Adipose tissue (tissue), 3 donors: Measurements from ENCODE around the gene BTBD9. TPM values are rescaled to one million over a fixed set of nuclear protein-coding genes. Genes with fewer than 3 reads are reported as not detected.

Source experiments
- H3K27ac ChIP-seq: one replicate; pipeline ENCODE4 v1.5.1; 2013; ENCODE audit warnings: low read depth, low read length
- WGBS, 3 donors: extraction: QIAGEN DNeasy Blood & Tissue Kit; methylation state at CpG; one replicate each; pipeline ENCODE4 v1.1.7; 2013; 5-methylcytosine and 5-hydroxymethylcytosine counted together
- polyA plus RNA-seq, 3 donors: library from polyadenylated mRNA; stranded (reverse); fragments of 200-250 nt; gene quantifications; one replicate each; pipeline ENCODE4 v1.2.3, GENCODE V29; 2013
- donor health status: healthy with polysubstance abuse.
- donor health status: Bipolar disorder and iron deficiency.
- donor health status: healthy.

BTBD9 gene
- polyA plus RNA-seq, 3 donors, result 2.4 to 2.5 (median 2.4) TPM

DNA sequence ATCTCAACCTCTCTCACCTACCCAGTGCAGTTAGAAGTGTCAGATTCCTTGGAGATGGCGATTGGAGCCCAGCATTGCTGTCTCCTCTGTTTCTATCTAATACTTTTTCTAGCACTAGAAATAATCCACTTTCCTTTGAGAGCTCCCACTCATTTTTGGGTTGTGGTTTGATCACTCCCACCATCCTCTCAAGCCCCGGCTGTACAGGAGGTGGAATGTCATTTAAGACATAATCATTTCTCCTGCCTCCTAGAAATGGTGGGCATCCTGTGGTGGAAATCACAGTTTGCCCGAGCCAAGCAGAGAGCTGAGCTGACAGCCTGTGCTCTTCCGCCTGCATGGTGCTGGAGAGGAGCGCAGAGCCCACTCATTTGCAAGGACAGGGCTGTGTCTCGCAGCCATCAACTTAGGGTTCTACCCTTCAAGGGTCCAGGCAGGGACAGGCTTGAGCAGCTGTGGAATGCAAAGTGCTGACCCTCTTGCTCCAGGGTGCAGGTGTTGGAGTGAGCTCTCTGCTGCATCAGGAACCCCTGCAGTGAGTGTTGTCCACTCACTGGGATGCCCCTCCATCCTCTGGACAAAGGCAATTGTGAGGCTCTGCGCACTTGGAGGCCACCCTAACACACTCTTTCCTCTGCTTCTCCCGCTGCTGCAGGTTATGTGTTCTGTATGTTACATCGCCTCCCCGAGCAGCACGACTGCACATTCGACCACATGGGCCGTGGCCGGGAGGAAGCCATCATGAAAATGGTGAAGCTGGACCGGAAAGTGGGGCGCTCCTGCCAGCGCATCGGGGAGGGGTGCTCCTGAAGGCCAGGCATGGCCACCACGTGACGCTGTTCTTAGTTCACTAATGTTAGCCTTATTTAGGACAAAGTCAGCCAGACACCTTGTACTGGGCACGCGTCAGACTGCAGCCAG lies 487.9 kb downstream of the BTBD9 start:
- 88 to 97% (median 96%) methylated on average over 22 of the region's 22 CpGs for WGBS, 3 donors
- H3K27ac ChIP-seq, result no peak overlapping the region

DNA sequence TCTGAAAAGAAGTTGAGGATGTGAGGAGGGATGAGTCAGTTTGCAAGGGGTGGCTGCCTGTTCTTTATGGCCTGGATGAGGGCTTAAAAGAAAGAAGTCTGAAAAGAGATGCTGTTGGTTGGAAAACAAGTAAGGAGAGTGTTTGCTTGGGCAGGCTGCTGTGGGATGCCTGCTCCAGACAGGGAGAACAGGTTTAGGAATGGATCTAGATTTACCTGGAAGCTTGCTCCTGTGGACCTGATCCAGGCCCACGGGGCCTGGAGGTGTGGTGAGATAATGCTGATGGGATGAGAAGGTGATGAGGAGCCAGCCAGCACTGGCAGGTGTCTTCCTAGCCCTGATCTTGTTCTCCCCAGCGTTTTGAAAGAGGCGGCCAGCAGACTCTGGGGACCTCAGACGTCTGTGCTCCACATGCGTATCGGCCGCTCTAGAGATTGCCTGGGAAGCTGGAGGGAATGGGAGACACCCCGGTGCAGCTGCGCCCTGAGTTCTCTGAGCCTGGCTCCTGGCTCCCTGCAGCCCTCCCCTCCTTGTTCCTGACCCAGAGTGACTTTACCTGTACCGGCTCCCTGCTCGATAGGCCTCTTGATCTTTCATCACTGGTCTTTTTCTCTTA lies 488.9 kb downstream of the BTBD9 start:
- H3K27ac ChIP-seq, result no peak overlapping the region
- 92 to 94% (median 94%) methylated on average over 11 of the region's 11 CpGs for WGBS, 3 donors

DNA sequence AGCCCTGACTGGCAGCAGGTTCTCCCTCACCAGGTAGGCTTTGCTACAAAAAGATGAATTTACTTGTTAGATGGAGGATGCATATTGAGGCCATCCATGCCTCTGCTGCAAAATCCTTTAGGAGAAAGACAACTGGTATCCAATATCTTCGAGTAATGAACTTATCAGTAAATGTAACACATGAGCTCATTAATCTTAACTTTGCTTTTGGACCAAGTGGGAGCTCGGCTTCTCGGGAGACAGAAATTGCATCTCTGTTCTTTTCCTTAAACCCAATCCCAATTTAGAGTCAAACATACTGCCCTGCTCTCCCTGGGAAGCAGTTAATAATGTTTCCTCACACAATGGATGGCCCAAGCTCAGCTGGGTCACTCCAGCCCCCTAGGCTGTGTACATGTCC lies 489.7 kb downstream of the BTBD9 start:
- 63 to 82% (median 68%) methylated on average over 3 of the region's 3 CpGs for WGBS, 3 donors
- no peak overlapping the region for H3K27ac ChIP-seq

DNA sequence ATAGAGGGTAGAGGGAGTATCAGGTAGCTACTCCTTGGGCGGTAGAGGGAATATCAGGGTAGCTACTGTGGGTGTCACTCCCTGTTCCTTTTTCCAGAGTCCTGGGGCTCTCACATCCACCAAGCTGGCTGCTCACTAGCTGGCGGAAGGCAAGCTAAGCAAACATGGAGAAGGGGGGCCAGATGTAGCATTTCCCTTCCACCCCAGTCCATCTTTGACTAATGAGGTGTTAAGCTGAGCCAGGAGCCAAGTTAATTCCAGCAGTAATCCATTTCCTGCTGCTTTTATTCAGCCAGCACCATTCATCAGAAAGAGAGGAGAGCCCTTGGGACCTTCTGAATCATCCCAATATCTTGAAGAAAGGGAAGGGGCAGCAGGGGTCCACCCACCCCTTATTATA lies 490.2 kb downstream of the BTBD9 start:
- H3K27ac ChIP-seq, result no peak overlapping the region
- 52 to 85% (median 80%) methylated on average over 2 of the region's 2 CpGs for WGBS, 3 donors

DNA sequence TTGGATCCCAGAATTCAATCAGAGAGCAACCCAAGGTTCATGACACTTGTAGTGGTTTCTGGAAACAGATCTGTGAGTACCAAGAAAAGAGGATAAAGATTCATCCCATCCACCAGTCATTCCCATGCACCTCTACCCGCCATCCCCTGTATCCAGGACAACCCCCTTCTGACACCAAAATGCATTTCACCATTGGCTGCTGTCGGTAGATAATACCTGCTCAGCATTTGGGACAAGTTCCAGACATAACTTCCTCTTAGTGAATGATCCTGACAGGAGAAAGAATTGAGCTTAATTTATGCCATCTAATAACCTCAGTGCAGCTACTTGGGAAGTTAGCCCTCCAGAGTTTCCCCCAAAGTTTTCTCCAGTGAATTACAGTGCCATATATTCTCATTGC lies 491.1 kb downstream of the BTBD9 start:
- 73 to 79% (median 74%) methylated on average over 2 of the region's 2 CpGs for WGBS, 3 donors

DNA sequence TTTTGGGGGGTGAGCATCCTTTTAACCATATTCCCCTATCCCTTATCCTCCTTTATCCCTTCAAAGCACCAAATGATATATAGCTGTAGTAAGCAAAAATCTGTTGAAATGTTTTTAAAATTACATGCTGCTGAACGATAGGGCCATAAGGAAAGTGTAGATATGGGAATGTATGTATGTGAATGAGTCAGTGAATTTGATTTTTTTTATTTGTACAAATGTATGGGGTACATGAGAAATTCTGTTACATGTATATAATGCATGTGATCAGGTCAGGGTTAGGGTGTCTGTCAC lies 493.0 kb downstream of the BTBD9 start:
- WGBS, 3 donors, result 86 to 96% (median 90%) methylated on average over 1 of the region's 1 CpG

More for the DNA sequence above, 491.1 kb downstream of the BTBD9 start:
- no peak overlapping the region for H3K27ac ChIP-seq

DNA sequence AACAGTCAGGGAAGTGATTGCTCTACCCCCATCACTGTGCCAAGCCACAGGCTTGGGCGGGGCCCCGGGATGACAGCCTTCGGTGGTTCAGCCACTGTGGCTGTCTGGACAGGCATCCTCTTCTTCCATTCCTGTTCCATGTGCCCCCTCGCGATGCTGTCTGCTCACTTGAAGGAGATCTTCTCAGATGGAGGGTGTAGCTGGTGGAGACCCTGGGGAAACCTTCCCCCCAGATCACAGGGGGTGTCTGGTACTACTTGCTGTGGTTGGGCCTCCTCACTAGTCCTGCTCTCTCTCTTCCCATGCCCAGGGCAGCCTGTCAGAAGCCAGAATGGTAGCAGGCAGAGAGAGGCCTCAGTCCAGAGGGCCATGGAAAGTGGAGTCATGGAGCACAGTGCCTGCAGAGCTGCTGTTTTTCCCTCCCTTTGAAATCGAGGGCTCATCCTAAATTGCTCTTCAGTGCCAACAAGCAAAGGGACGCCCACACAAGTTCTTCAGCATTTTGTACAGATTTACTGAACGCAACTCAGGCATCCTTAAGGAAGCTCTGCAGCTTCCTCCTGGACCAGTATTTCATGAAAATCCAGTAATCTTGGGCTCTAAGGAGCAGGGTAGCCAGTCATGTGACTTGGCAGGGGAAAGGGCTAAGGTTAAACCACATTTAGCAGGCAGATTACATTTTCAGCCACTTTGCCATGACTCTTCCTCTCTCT lies 493.6 kb downstream of the BTBD9 start:
- H3K27ac ChIP-seq, result no peak overlapping the region
- WGBS, 3 donors, result 81 to 83% (median 83%) methylated on average over 8 of the region's 8 CpGs

More for the DNA sequence above, 493.0 kb downstream of the BTBD9 start:
- H3K27ac ChIP-seq, result no peak overlapping the region

DNA sequence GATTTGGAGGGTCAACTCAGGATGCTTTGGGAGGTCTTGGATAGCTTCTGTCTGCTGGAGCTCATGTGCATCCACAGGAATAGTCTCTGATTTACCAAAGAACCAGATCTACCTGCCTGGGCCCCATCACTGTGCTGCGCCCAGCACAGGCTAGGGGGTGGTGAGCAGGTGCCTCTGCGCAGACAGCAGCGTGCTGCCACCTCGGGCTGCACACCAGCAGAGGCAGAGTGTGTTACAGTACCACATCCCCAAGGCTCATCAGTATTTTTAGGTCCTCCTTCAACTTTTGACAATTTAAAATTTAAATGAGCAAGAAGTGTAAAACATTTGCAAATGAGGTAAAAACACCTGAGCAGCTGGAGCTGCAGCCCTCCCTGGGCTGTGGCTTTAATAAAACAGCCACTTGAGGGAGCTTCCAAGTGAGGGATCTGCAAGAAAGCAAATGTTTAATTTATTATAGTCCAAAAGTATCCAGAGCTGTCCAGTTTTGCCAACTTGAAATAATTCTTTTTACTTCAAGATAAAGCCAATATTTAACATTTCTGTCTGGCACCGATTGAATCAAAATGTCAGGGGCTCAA lies 495.3 kb downstream of the BTBD9 start:
- WGBS, 3 donors, result 90 to 94% (median 92%) methylated on average over 5 of the region's 5 CpGs
- no peak overlapping the region for H3K27ac ChIP-seq

DNA sequence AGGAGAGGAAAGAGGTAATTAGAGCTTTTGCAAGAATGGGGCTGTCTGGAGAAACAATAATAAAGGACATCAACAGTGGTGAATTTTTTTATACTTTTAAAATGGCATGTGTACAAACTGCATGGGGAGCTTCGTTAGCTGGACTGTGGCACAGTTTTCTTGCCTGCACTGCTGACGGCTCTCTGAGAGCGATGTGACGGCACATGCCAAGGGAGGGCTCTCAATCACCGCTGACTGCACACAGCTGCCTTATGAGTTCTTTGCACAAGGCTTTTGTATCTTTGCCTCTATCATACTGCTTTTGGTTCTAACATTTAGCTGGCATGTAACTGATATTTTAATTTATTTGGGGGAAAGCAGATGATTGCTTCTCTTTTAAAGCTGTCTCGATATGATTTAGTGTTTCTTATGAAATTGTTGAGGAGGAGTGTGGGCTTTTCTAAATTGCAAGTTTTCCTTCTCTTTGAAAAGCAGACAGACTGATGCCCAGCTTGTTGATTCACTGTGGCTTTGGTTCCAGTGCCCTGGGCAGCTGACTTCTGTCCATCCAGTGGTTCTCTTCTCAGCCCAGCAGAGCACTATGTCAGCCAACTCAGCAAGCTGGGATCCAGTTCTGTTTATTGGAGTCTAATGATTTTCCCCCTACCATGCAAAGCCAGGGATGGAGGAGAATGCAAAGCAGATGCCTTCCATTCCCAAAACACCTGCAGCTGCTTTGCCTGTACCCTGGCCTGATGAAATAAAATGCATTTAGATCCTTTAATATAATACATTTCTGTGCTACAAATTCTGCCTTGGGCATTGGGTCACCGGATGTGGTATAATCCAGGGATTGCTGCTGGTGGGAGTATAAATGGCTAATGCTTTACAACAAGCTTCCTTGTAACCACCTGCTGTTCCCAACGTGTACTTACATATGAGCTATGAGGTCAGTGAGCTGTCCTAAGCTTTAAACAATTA lies 496.3 kb downstream of the BTBD9 start:
- H3K27ac ChIP-seq, result no peak overlapping the region
- WGBS, 3 donors, result 82 to 85% (median 84%) methylated on average over 8 of the region's 8 CpGs

DNA sequence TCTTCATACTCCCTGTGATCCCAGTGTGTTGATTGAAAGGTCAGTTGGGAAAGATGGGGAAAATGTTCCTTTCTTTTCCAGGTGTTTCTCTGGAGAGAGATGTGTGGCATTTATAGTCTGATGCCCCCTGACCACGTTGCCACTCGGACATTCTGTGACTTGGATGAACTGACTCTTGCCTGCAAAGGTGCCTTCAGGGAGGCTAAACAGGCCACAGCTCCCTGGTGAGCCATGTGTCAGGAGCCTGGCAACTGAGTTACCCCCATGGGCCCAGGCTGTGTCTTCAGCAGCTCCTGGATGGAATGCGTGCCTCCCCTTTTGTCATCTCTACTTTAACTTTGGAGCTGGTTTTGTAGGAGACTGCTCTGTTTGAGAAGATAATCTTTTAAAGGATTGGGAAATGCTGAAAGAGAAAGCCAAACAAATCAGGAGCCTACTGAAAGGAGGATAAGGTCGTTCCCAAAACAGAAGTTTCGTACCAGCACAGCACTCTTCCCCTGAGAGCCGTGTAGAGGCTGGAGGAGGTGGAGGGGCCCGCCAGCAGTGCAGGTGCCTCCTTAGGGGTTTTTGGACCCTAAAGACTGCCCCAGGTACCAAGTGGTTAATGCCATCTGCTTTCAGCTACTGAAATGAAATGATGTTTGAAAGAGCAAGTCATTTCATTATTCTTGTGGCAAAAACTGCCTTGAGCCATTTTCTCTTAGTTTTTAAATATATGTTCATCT lies 497.4 kb downstream of the BTBD9 start:
- H3K27ac ChIP-seq, result no peak overlapping the region
- WGBS, 3 donors, result 84 to 90% (median 86%) methylated on average over 7 of the region's 7 CpGs

DNA sequence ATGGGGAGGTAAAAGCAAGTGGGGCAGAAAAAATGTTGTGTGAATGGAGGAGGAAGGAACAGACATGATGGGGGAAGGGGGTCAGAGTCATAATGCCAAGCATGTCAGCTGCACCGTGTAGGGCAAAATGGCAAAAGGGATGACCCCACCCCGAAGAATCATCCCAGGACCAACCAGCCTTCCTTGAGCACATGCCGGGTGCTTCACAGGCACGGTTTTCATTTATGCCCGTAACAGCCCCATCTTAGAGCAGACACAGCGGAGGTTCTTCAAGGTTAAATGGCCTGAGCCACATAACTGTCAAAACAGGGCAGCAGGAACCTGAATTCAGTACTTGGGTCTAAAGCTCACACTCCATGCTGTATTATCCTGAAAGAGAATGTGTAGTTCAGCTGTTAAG lies 498.0 kb downstream of the BTBD9 start:
- H3K27ac ChIP-seq, result no peak overlapping the region
- 89 to 96% (median 95%) methylated on average over 6 of the region's 6 CpGs for WGBS, 3 donors

DNA sequence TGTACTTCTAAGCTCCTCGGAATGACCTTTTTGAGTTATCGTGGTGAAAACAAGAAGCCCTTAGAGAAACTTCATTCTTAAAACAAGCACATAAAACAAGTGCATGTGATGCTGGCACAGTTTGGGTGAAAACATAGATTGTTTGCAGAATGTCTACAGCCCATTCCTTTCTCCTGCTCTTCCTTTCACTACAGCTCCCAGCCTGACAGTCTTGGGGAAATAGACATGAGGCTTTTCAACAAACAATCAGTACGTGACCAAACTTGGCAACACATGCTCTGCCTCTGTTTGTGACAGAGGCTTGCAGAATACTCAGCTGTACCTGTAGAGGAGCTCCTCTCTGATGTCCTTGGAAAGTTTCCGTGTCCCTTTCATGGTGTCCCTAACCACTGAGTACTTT lies 498.6 kb downstream of the BTBD9 start:
- WGBS, 3 donors, result 51 to 95% (median 93%) methylated on average over 4 of the region's 4 CpGs
- no peak overlapping the region for H3K27ac ChIP-seq

DNA sequence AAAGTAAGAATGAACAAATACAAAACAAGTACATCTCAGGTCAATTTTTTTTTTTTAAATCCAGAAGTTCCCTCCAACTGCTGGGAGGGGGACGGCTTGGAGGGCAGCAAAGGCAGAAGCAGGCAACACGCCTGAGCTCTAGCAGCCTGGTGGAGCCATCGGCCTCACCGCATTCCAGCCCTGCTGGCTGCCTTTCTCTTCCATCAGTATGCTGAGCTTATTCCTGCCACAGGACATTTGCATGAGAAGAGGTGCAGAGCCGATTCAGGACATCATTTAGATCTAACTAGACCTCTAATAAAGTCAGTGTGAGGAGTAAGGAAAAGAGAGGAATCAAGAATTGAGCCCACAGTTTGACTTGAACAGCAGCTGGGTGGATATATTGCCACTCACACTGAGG lies 501.4 kb downstream of the BTBD9 start:
- 90 to 98% (median 96%) methylated on average over 5 of the region's 5 CpGs for WGBS, 3 donors
- H3K27ac ChIP-seq, result no peak overlapping the region

DNA sequence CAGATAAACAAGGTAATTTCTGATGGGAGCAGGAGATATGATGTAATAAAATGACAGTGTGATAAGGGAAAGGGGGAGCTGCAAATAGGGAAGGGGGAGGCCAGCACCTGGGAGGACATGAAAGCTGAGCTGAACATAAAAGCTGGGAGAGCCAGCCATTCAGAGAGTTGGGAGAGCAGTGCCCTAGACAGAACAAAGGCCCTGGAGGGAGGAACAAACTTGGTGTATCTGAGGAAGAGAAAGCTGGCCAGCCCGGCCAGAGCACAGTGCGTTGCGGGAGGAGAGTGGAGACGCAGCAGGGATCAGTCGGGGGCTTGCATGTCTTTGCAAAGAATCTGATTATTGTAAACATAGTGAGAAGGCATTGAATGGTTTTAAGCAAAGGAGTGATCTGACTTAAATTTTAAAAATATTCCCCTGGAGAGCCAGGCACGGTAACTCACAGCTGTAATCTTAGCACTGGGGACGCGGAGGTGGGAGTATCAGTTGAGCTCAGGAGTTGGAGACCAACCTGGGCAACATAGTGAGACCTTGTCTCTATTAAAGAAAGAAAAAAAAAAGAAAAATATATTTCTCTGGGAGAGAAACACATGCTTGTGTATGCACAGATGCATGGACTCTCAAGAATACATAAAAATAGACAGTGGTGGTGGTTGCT lies 502.0 kb downstream of the BTBD9 start:
- no peak overlapping the region for H3K27ac ChIP-seq
- WGBS, 3 donors, result 94 to 95% (median 94%) methylated on average over 8 of the region's 8 CpGs

DNA sequence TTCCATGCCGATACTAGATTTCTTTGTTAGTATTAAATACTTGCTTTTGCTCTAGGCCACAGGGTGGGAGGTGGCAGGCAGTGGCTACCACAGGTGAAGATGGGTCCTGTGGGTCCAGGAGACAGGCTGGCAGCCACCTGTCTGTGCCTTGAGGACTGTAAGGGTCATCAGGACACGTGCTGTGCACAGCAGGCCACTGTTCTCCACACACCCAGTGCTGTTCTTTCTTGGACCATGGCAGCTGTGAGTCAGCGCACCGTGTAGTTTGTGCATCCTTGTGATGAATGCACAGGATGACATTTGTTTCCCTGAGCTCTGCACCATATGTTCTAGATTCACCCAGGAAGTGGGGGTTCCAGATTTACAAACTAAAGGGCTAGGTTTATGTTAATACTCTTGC lies 503.2 kb downstream of the BTBD9 start:
- 84 to 94% (median 92%) methylated on average over 4 of the region's 4 CpGs for WGBS, 3 donors
- H3K27ac ChIP-seq, result no peak overlapping the region

DNA sequence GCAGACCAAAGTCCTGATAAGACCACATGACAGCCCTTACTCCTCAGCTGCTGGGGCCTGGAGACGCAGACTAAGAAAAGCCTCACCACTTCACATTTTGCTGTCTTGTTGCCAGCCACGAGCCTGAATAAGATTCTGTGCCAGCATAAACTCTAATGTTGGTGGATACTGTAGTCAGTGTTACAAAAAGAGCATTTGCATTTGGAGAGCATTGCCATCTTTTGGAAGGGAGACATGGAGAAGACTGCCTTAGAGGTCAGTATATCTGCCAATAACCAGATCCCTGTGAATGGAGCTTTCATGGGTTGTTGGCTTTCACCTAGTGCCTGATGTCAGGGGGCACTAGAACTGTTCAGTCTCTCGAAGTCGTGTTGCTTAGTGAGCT lies 505.0 kb downstream of the BTBD9 start:
- no peak overlapping the region for H3K27ac ChIP-seq
- 56 to 87% (median 75%) methylated on average over 4 of the region's 4 CpGs for WGBS, 3 donors
